Fibroblast of skin of right biceps (primary cell): ENCODE data around the gene RAB25.
"Not testable (repeated sequence)": the region's sequence is repeated elsewhere in the genome, so short reads cannot be mapped to it uniquely, and the experiment has no call there.

Experiments used
- DNase-seq: peaks from one replicate; pipeline ENCODE4 v3.0.0-alpha.2; 2013

The RAB25 gene

DNA sequence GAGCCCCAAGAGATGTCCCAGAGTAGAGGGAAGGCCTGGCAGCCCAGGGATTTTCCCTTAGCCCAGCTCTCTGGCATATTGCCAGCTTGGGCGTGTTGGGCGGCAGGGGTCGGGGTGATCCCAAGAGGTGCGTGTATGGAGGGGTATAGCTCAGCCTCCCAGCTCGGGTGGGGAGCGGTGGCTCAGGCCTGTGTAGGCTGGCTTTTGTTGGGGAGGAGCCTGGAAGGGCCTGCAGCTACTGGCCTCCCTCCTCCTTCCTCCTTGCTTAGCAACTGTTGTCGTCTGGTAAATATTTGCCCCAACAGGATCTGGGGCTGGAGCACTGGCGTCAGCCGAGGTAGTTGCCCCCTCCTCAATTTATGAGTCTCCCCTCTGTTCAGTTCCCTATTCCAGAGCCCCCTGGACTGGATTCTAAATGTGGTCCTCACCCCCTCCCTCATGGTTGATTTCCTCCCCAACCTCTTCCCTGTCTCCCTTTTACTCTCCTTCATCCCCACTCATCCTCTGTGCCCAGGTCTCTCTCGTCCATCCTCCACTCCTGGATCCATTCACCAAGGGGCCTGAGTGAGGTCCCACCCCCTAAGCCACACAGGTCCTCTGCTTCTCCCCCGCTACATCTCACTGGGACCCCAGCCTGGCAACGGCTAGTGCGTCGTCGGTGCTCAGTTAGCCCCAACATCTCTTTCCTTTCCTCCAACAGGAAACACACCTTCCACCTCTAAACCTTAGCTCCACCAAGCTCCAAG lies 43.3 kb downstream of the RAB25 start:
- DNase-seq: peak; percentile 88

GRCh38 chr1:156104861-156105832 lies 44.2 kb downstream of the RAB25 start:
- peak; percentile 77 for DNase-seq

DNA sequence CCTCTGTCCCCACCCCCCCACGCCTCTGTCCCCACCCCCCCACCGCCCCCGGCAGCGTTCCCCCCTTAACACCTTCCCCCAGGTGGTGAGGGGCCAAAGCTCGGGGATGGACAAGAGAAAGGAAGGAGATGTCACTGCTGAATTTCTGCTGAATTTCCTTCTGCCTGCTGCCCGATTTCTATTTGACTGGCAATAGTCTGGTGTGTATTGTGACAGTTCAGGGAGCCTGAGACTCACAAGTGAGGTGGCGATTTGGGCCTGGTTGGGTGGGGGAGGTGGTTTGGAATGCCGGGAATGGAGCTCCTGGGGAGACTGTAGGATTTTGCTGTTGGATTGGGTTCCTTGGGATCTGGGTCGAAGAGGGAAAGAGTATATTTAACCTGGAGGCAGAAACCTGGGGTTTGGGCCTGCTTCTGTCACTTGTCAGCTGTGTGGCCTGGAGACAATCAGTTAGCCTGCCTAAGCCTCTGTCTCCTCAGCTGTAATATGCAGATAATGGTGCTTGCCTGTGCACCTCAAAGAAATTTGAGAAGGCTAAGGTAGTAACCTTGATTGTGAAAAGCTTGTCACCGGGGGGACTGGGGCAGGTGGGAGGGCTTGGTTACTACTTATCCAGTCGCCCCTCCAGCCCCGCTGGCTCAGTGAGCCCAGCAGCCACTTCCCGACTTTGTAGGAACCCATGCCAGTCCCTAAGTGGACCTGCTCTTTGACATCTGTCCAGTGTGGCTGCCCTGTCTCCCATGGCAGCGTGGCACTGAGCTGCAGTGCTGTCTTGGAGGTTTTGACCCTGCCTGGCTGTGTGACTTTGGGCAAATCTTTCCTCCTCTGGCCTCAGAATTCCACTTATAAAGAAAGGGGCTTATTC lies 45.9 kb downstream of the RAB25 start:
- peak; percentile 81 for DNase-seq

DNA sequence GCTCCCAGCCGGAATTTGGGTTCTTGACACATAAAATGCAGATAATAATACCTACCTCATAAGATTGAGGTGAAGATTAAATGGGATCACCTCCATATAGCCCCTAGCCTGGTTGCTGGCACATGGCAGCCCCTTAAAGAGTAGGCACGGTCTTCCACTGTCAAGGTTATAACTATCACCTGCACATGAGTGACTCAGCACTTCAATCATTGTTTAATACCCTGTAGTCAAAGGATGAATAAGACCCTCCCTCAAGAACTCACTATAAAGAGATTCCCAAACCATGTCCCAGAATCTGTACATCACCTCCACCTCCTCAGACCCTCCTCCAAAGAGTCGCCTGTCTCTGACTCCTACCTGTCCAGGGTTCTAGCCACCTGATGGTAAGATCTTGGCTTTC lies 47.1 kb downstream of the RAB25 start:
- no peak for DNase-seq

- DNase-seq: no peak
Measured at GRCh38 chr1:156108664-156109241, 47.8 kb downstream of the RAB25 start.

DNA sequence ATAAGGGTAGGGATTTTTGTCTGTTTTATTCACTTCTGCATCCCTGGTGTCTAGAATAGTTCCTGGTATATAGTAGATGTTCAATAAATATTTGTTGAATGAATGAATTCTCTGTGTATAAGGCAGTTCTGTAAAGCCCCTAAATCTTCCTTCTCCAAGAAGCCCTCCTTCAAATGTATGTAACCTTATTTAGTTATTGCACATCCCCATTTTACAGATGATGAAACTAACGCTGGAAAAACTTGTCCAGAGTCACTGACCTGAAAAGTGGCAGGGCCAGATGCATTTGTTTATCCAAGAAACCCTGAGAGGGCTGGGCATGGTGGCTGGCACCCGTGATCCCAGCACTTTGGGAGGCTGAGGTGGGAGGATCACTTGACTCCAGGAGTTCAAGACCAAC lies 49.3 kb downstream of the RAB25 start:
- DNase-seq: no peak

- DNase-seq: peak; percentile 55
Measured at GRCh38 chr1:156111355-156111962, 50.5 kb downstream of the RAB25 start.

GRCh38 chr1:156112276-156113137 lies 51.5 kb downstream of the RAB25 start:
- peak; percentile 36 for DNase-seq

DNA sequence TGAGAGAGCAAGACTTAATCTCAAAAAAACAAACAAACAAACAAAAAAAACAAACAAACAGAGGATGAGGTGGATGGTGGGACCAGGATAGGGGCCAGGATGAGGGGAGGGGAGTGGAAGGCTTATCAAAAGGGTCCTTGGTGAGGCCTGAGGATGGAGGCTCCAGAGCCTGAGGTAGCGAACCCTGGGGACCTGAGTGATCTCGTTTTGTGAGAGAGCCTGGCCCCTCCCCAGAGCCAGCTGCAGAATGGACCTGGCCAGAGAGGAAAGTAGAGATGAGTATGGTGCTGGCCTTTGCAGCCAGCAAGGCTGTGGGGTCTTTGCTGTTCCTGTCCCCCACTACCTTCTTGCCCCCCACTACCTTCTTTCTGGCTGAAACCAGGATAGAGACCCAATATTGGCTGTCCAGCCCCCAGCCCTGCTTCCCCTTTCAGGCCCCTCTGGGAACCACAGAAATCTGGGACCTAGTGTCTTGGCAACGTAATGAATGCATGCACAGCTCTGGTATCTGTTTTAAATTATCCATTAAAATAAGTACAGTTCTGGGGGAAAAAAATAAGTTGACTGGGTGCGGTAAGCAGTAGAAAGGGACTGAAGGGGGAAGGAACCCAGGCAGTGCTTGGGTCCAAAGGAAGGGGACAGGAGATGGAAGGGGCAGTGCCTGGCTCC lies 52.5 kb downstream of the RAB25 start:
- DNase-seq: peak; percentile 77

DNA sequence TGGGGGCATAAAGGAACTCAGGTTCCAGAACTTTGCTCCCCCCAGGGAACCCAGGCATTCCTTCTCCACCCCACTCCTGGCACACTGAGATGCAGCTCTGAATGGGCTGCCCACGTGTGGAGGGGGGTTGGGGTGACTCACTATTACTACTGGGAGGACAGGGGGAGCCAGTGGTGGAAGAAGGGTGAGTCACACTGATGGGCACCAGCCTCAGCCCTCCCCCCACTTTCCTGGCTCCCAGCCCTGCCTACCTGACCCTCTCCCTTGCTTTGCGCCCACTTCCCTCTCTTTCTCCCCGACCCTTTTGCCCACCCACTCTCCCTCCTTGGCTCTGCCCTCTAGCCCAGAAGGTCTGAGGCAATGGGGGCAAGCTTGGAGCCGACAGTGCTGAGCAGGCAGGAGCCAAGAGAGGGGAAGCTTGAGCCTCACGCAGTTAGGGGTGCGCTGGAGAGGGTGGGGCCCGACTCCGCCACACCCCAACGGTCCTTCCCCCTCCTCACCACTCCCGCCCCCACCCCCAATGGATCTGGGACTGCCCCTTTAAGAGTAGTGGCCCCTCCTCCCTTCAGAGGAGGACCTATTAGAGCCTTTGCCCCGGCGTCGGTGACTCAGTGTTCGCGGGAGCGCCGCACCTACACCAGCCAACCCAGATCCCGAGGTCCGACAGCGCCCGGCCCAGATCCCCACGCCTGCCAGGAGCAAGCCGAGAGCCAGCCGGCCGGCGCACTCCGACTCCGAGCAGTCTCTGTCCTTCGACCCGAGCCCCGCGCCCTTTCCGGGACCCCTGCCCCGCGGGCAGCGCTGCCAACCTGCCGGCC lies 53.4 kb downstream of the RAB25 start, which contains the start of gene LMNA:
TSS of gene LMNA (plus strand) at position 611 of the 818 bp plus-strand sequence. CDS start 208 bp downstream, outside the sequence.
- peak; percentile 98 for DNase-seq

DNA sequence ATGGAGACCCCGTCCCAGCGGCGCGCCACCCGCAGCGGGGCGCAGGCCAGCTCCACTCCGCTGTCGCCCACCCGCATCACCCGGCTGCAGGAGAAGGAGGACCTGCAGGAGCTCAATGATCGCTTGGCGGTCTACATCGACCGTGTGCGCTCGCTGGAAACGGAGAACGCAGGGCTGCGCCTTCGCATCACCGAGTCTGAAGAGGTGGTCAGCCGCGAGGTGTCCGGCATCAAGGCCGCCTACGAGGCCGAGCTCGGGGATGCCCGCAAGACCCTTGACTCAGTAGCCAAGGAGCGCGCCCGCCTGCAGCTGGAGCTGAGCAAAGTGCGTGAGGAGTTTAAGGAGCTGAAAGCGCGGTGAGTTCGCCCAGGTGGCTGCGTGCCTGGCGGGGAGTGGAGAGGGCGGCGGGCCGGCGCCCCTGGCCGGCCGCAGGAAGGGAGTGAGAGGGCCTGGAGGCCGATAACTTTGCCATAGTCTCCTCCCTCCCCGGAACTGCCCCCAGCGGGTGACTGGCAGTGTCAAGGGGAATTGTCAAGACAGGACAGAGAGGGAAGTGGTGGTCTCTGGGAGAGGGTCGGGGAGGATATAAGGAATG lies 54.1 kb downstream of the RAB25 start:
- no peak for DNase-seq

- peak; percentile 70 for DNase-seq
Measured at GRCh38 chr1:156115514-156116374, 54.8 kb downstream of the RAB25 start.

- DNase-seq: not testable (repeated sequence)
Measured at GRCh38 chr1:156116731-156117130, 55.8 kb downstream of the RAB25 start.

GRCh38 chr1:156117414-156118176 lies 56.6 kb downstream of the RAB25 start:
- no peak for DNase-seq

DNA sequence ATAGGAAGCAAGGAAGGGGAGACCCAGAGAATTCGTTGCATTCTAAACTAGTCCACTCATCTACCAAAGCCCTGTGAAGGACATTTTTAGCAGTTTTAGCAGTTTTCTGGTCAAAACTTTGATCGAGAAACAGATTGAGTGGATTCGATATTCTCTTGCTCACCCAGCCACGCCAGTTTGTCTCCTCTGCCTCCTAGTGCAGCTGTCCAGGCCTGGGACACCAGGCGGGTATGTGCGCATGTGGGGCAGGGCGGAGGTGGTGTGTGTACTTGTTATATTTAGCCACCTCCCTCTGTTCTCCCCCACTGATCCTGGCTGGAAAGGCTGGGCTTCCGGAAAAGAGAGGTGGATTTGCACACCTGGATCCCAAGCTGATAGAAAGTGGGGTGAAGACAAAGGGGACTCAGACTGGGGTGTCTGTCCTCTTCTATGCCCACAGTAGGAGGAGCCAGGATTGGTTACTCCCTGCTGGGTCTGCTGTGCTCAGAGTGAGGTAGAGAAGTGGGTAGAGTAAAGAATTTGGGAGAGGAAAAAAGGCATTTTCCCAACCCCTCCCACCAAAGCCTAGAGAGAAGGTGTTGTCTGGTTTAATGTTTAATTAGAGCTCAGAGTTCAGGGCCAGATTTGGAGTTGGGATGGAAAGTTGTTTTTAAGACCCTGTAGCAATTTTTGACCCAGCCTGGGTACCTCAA lies 57.4 kb downstream of the RAB25 start:
- DNase-seq: no peak

- DNase-seq: peak; percentile 79
Measured at GRCh38 chr1:156119503-156120209, 58.7 kb downstream of the RAB25 start.
